Muscle layer of duodenum (tissue), 2 donors: ENCODE data around the gene SYNPR.

ENCODE experiments used
- H3K27ac ChIP-seq: one replicate; pipeline ENCODE4 v1.7.0; 2013; ENCODE audit warnings: mild to moderate bottlenecking, low read length
- H3K27me3 ChIP-seq: one replicate; pipeline ENCODE4 v1.7.0; 2013; ENCODE audit warnings: low read depth, mild to moderate bottlenecking, control low read depth, low read length
- H3K36me3 ChIP-seq, 2 donors: one replicate each; pipeline ENCODE4 v1.7.0; 2013; ENCODE audit warnings: low read length in 2 of 2, control low read depth in 1 of 2, mild to moderate bottlenecking in 1 of 2; ENCODE audit not compliant: insufficient read depth in 2 of 2, control insufficient read depth in 1 of 2
- H3K4me1 ChIP-seq, 2 donors: one replicate each; pipeline ENCODE4 v1.7.0; 2013; ENCODE audit warnings: low read length in 2 of 2, mild to moderate bottlenecking in 2 of 2, control low read depth in 1 of 2, moderate library complexity in 1 of 2; ENCODE audit not compliant: insufficient read depth in 2 of 2, control insufficient read depth in 1 of 2
- H3K4me3 ChIP-seq, 2 donors: one replicate each; pipeline ENCODE4 v1.7.0; 2013; ENCODE audit warnings: low read length in 2 of 2, low read depth in 1 of 2, mild to moderate bottlenecking in 1 of 2
- H3K9me3 ChIP-seq, 2 donors: one replicate each; pipeline ENCODE4 v1.7.0; 2013; ENCODE audit warnings: low read length in 2 of 2, control low read depth in 1 of 2, mild to moderate bottlenecking in 1 of 2; ENCODE audit not compliant: control insufficient read depth in 1 of 2
- donor health status: healthy.

The SYNPR gene

DNA sequence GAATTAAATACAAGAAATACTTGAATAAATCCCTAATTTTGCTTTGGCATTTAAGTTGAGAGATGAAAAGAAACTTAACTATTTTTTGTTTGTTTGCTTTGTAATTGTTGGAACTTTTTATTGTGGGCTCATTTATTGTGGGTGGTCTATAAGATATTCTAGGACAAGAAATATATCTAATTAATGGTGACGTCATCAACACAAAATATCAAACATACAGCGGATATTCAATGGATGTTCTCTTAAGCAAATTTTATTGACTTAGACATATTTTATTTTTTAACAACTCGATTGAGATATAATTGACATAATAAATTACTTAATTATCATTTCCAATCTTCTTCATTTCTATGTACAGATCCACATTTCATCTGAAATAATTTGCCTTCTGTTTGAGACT lies 30.0 kb downstream of the SYNPR start:
- no peaks in the 10 kb centered on the region for H3K27me3 ChIP-seq
- no peak overlapping the region for H3K27ac ChIP-seq
- peaks cover 0 to 4% of the 10 kb centered on the region in 2 donors for H3K9me3 ChIP-seq
- H3K36me3 ChIP-seq, result no peaks in the 10 kb centered on the region
- no peaks in the 10 kb centered on the region for H3K4me1 ChIP-seq
- no peak overlapping the region for H3K4me3 ChIP-seq

DNA sequence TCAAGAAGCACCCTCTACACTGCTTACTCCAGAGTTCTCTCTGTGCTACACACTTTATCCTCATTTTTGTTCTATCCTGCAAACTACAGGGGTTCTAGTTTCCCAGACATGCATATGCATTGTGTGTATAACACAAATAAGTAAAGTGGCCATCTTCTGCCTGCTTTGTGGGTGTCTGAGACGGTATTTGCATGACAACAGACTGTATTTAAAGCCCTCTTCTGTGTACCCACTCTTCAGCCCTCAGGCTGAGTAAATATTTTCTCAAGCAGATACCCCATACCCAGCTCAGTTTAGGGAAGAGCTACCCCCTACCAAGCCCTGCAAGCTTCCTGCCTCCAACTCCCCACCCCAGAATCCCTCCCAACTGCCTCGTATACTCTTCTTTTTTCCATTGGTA lies 31.7 kb downstream of the SYNPR start:
- peaks cover 0 to 4% of the 10 kb centered on the region in 2 donors for H3K9me3 ChIP-seq
- H3K27ac ChIP-seq, result no peak overlapping the region
- H3K4me3 ChIP-seq, result no peak overlapping the region
- H3K36me3 ChIP-seq, result no peaks in the 10 kb centered on the region
- no peaks in the 10 kb centered on the region for H3K4me1 ChIP-seq
- H3K27me3 ChIP-seq, result no peaks in the 10 kb centered on the region

DNA sequence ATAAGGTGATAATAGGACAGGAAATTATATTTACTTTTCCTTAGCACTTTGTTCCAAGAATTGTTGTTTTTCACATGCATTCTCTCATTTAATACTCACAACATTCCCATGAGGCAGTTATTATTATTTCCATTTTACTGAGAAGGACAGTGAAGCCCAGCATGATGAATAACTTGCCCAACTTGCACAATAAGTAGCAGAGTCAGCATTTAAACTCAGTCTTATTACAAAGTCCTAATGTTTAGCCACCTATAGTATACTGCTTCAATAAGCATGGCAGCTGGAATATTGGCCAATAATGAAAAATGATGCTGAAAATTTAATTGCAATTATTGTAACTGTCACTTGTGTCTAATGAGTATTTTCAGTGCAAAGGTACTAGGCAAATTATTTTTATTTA lies 45.7 kb downstream of the SYNPR start:
- no peak overlapping the region for H3K4me3 ChIP-seq
- H3K36me3 ChIP-seq, result no peaks in the 10 kb centered on the region
- no peaks in the 10 kb centered on the region for H3K4me1 ChIP-seq
- no peaks in the 10 kb centered on the region for H3K27me3 ChIP-seq
- H3K9me3 ChIP-seq, result no peaks in the 10 kb centered on the region
- H3K27ac ChIP-seq, result no peak overlapping the region

DNA sequence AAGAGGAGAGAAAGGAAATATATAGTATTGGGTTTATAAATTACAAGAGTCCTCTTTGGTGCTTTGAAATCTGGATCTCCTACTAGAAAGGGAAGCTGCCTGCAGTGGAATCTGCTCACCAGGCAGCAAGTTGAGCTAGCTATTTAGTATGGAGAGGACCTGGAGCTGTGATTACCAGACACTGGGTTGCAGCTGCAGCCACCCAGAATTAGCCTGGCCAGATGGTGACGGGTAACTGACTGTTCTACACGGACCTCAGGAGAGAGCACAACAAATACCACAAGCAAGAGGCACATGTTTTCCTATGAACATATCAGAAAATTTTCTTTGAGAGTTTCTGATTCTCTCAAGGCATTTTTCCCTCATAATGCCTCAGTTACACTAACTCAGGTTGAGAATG lies 46.5 kb downstream of the SYNPR start:
- Histone ChIP-seq H3K4me3 (no peak overlapping the region), H3K9me3 (no peaks in the 10 kb centered on the region), H3K36me3 (no peaks in the 10 kb centered on the region), H3K27me3 (no peaks in the 10 kb centered on the region), H3K27ac (no peak overlapping the region), H3K4me1 (no peaks in the 10 kb centered on the region)

DNA sequence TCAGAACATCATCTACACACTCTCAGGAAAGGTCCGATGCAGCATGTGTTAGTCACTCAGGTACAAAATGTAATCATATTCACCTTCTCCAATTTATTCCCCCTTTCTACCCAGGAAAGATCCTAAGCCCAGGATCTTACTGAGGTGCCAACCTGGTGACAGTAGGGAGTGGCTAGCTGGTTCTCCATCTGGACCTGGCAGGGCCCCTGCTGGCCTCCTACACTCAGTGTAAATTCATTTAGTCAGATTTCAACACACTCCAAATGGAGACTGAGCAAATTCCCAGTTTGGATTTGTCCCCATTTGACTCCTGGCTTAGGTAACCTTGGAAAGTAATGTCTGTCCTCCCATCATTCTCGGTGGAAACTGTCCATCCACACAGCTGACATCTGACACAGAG lies 47.3 kb downstream of the SYNPR start:
- Histone ChIP-seq H3K4me1 (no peaks in the 10 kb centered on the region), H3K9me3 (no peaks in the 10 kb centered on the region), H3K4me3 (no peak overlapping the region), H3K36me3 (no peaks in the 10 kb centered on the region), H3K27me3 (no peaks in the 10 kb centered on the region), H3K27ac (no peak overlapping the region)

DNA sequence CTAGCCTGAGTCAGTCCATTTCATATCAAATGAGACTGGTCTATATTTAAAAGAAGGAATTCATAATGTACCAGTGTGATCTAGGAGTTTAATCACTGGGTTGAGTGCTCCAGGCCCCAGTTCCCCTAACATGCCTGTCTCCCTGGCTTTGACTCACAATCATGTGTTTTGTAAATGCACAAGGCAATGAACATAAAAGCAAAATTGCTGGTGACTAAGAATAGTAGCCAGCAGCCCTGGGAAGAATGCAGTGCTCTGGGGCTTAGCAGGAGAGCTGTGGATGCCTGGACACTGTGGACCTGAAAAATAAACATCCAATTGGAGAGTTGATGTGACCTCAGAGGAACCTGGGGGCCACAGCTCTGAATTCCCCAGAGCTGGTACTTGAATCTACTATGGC lies 50.3 kb downstream of the SYNPR start:
- Histone ChIP-seq H3K27ac (no peak overlapping the region), H3K4me1 (no peaks in the 10 kb centered on the region), H3K27me3 (no peaks in the 10 kb centered on the region), H3K36me3 (no peaks in the 10 kb centered on the region), H3K9me3 (no peaks in the 10 kb centered on the region), H3K4me3 (no peak overlapping the region)

DNA sequence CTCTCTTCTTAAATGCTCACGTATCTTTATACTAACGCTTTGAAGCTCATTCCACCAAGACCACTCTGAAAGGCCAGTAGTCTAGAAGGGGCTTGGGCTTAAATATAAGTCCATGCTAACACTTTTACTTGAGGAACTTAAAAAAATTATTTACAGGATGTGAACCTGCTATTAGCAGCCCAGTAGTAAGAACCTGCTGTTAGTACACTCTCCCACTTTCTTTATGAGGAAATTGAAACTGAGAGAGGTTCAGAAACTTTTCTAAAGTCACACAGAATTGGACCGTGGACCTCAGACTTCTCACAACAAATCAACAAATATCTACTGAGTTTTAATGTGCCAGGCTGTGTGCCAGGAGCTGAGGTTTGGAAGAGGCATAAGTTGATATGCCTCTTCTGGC lies 53.4 kb downstream of the SYNPR start:
- no peaks in the 10 kb centered on the region for H3K4me1 ChIP-seq
- no peak overlapping the region for H3K27ac ChIP-seq
- H3K27me3 ChIP-seq, result no peaks in the 10 kb centered on the region
- no peaks in the 10 kb centered on the region for H3K36me3 ChIP-seq
- H3K4me3 ChIP-seq, result no peak overlapping the region
- no peaks in the 10 kb centered on the region for H3K9me3 ChIP-seq

DNA sequence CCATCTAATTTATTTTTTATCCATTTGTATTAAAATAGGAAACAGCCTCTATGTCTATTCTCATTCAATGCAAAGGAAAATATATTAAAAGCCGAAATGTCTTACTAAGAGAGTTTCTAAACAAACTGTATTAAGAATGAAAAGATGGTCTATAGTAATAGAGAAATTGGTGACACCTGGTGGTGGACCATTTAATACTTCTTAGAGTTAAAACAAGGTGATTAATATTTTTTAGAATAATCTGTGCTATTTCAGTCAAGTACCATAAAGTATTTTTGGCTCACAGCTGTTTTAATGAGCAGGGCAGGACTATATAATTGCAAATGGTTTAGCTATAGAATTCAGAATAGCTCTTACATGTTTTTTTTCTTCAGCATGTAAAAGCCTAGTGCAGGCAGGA lies 55.7 kb downstream of the SYNPR start:
- H3K4me1 ChIP-seq, result no peaks in the 10 kb centered on the region
- H3K36me3 ChIP-seq, result no peaks in the 10 kb centered on the region
- no peak overlapping the region for H3K27ac ChIP-seq
- no peaks in the 10 kb centered on the region for H3K27me3 ChIP-seq
- no peaks in the 10 kb centered on the region for H3K9me3 ChIP-seq
- H3K4me3 ChIP-seq, result no peak overlapping the region

DNA sequence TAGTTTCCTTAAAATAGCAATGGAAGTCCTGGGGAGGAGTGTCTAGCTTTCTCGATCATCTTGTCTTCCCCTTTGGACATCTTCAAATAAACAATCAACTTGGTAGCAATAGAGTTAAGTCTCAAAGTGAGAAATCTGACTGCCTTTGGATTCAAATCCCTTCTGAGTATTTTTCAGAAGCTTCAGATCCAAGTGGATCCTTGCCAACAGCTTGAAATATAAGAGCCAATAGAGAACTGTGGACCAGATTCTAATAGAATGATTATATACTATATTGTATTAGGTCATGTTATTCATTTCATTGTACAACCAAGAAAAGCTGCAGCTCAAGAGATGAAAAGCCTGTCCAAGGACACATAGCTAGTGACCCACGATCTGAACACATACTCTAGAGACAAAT lies 60.2 kb downstream of the SYNPR start:
- Histone ChIP-seq H3K27me3 (no peaks in the 10 kb centered on the region), H3K4me3 (no peak overlapping the region), H3K9me3 (no peaks in the 10 kb centered on the region), H3K36me3 (no peaks in the 10 kb centered on the region), H3K27ac (no peak overlapping the region), H3K4me1 (peaks cover 0 to under 1% of the 10 kb centered on the region in 2 donors)

DNA sequence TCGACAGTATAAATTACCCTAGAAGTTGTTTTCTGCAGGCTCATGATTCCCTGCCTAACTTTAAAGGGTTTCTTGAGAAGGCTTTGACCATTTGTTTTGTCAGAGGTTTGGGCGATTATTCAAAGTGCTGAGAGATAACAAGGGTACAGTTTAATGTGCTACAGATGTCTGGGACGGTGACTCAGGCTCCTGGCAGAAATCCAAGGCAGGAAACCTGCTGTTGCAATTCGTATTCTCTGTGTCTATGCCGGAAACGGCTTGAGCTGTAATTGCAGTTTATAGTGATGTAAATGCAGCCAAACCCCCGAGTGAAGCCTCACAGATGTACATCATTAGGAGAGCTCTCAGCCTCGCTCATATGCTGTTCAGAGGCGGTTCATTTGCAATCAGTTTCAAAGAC lies 65.6 kb downstream of the SYNPR start:
- Histone ChIP-seq H3K9me3 (no peaks in the 10 kb centered on the region), H3K27me3 (no peaks in the 10 kb centered on the region), H3K36me3 (no peaks in the 10 kb centered on the region), H3K4me3 (no peak overlapping the region), H3K27ac (no peak overlapping the region), H3K4me1 (peaks cover 0 to 8% of the 10 kb centered on the region in 2 donors)

DNA sequence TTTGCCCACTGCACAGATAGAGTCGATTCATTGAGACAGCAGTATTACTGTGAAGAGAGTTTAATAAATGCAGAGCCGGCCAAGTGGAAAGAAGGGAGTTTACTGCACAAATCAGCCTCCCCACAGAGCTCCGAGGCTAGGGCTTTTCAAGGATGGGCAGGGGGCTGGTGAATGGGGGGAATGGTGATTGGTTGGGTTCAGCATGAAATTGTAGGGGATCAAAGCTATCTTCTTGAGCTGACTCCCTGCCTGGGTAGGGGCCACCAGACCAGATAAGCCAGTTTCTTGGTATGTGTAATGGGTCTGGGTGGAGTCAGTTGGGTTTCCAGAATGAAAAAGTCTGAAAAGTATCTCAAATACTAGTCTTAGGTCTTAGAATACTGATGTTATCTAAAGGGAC lies 66.6 kb downstream of the SYNPR start:
- H3K36me3 ChIP-seq, result no peaks in the 10 kb centered on the region
- H3K27me3 ChIP-seq, result no peaks in the 10 kb centered on the region
- no peak overlapping the region for H3K4me3 ChIP-seq
- H3K27ac ChIP-seq, result no peak overlapping the region
- no peaks in the 10 kb centered on the region for H3K9me3 ChIP-seq
- H3K4me1 ChIP-seq, result peaks cover 0 to 8% of the 10 kb centered on the region in 2 donors

DNA sequence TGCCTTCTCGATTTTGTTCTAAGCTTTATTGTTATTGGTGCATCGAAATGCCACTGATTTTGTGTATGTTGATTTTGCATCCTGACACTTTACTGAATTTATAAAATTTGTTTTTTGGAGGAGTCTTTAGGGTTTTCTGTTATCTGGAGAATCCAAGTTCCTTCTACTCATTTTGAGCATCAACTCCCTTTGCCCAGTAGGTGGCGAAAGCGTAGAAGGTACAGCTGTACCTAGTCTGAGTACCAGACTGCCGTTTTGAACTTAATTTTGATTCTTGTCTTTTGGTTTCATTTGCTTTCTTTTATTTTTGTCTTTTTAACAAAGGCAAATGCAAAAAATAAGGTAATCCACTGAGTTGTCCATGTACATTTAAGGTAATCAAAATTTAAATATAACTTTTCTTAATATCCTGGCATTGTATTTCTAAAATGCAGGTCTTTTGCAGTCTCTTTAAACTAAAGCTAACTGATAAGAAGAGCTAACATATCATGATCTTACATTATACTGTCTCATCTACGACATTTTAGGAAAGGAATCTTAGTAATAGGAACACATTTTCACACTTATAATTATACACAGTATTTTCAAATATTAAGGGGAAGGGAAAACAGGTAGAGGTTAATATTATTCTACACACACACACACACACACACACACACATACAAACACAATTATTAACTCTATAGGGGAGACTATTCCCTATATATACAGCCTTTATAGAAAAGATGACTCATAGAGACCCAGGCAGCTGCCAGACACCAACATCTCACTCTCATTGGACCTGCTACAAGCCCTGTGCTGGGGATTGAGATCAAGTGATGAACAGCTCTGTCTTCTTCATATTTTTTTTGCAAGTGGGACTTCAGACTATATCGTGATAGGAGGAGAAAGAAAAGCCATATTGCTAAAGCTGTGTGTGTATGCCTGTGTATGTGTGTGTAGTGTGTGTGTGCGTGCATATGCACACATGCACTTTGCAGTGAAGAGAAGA lies 71.8 kb downstream of the SYNPR start:
- H3K36me3 ChIP-seq, result no peaks in the 10 kb centered on the region
- no peaks in the 10 kb centered on the region for H3K27me3 ChIP-seq
- H3K4me3 ChIP-seq, result no peak overlapping the region
- H3K9me3 ChIP-seq, result no peaks in the 10 kb centered on the region
- H3K27ac ChIP-seq, result no peak overlapping the region
- H3K4me1 ChIP-seq, result no peaks in the 10 kb centered on the region
